PC-3 (cell line): Measurements from ENCODE around the gene ST6GAL1. TPM values are rescaled to one million over a fixed set of nuclear protein-coding genes. Genes with fewer than 3 reads are reported as not detected.

Experiments used
- ATAC-seq: fragments of 200-7000 bp; cut with Tn5 transposase; 2 replicates; pipeline ENCODE4 v1.9.1; 2020; ENCODE audit warnings: mild to moderate bottlenecking, moderate library complexity
- BruUV-seq: library from RNA; stranded (reverse); fragments of 400-500 nt; replicated peaks from 2 replicates; lab custom pipeline; 2021; lab: Mats Ljungman, UMichigan
- CTCF ChIA-PET: fragments of 300-600 bp; sonication (Branson Sonifier 250); formaldehyde crosslinking; loops from one replicate; lab custom pipeline; 2022; ENCODE audit warnings: antibody characterized with exemption; lab: Charles Lee
- POLR2A ChIA-PET: fragments of 300-600 bp; sonication (Branson Sonifier 250); formaldehyde crosslinking; loops from one replicate; lab custom pipeline; 2022; ENCODE audit warnings: antibody characterized with exemption; ENCODE audit not compliant: unreplicated experiment; lab: Charles Lee
- DNase-seq: peaks from one replicate; pipeline ENCODE4 v3.0.0-alpha.2; 2015
- H2AFZ ChIP-seq: fragments of 300-600 bp; sonication (generic); 2 replicates; pipeline ENCODE4 v1.6.0; 2016; ENCODE audit warnings: antibody characterized with exemption, low read length
- H3F3A ChIP-seq: fragments of 300-600 bp; sonication (generic); one replicate; pipeline ENCODE4 v1.6.0; 2017; ENCODE audit warnings: antibody characterized with exemption, low read length, control low read depth, mild to moderate bottlenecking; ENCODE audit not compliant: unreplicated experiment
- H3K27ac ChIP-seq: fragments of 300-600 bp; sonication (generic); 2 replicates; pipeline ENCODE4 v1.5.1; 2016; ENCODE audit warnings: mild to moderate bottlenecking, low read length
- H3K27me3 ChIP-seq: fragments of 300-600 bp; sonication (generic); 2 replicates; pipeline ENCODE4 v1.6.1; 2016; ENCODE audit warnings: low read length, mixed read lengths
- H3K36me3 ChIP-seq: fragments of 300-600 bp; sonication (generic); 2 replicates; pipeline ENCODE4 v1.6.1; 2016; ENCODE audit warnings: low read depth, mixed run types, low read length, mixed read lengths
- H3K4me1 ChIP-seq: fragments of 300-600 bp; sonication (generic); 2 replicates; pipeline ENCODE4 v1.5.1; 2016; ENCODE audit warnings: low read length; ENCODE audit not compliant: insufficient read depth
- H3K4me2 ChIP-seq: fragments of 300-600 bp; sonication (generic); 2 replicates; pipeline ENCODE4 v1.6.0; 2016; ENCODE audit warnings: low read length
- H3K4me3 ChIP-seq: fragments of 300-600 bp; sonication (generic); 2 replicates; pipeline ENCODE4 v1.5.1; 2016; ENCODE audit warnings: mild to moderate bottlenecking, low read length, mixed read lengths
- H3K79me2 ChIP-seq: fragments of 300-600 bp; sonication (generic); 2 replicates; pipeline ENCODE4 v1.6.1; 2017; ENCODE audit warnings: low read length, mixed read lengths
- H3K9ac ChIP-seq: fragments of 300-600 bp; sonication (generic); 2 replicates; pipeline ENCODE4 v1.6.0; 2016; ENCODE audit warnings: mild to moderate bottlenecking, low read length
- H3K9me2 ChIP-seq: fragments of 300-600 bp; sonication (generic); replicated peaks from 2 replicates; pipeline ENCODE4 v1.6.1; 2016; ENCODE audit warnings: mixed run types, low read length, mixed read lengths
- H3K9me3 ChIP-seq: fragments of 300-600 bp; sonication (generic); 2 replicates; pipeline ENCODE4 v1.6.1; 2016; ENCODE audit warnings: low read length, mixed read lengths
- H4K20me1 ChIP-seq: fragments of 300-600 bp; sonication (generic); 2 replicates; pipeline ENCODE4 v1.6.1; 2016; ENCODE audit warnings: low read length, mixed read lengths
- EZH2 ChIP-seq: fragments of 300-600 bp; sonication (generic); IDR thresholded peaks from one replicate; pipeline ENCODE4 v1.6.1; 2017; ENCODE audit warnings: antibody characterized with exemption, mild to moderate bottlenecking, low read length; ENCODE audit not compliant: unreplicated experiment
- EZH2phosphoT487 ChIP-seq: fragments of 300-600 bp; sonication (generic); IDR thresholded peaks from 2 replicates; pipeline ENCODE4 v1.6.1; 2018; ENCODE audit warnings: mild to moderate bottlenecking, antibody characterized with exemption, low read length, borderline replicate concordance
- intact Hi-C: fragments of 100-400 bp; cut with micrococcal nuclease; formaldehyde crosslinking; loops from 2 replicates; pipeline ENCODE4 v1.9.0; 2023
- total RNA-seq: library from RNA; depleted of rRNA; stranded (reverse); fragments of >200 nt; gene quantifications from 2 replicates; pipeline ENCODE4 v1.2.3, GENCODE V29; 2014
- TF ChIP-seq, protein P1 (sequence below): fragments of 300-600 bp; sonication (generic); conservative IDR thresholded peaks from 2 replicates; pipeline ENCODE4 v1.5.1; 2017; ENCODE audit warnings: antibody characterized with exemption, low read depth, mild to moderate bottlenecking, low read length

ST6GAL1 gene
- total RNA-seq, 1 experiment from 2014 or later = 9.4 TPM

DNA sequence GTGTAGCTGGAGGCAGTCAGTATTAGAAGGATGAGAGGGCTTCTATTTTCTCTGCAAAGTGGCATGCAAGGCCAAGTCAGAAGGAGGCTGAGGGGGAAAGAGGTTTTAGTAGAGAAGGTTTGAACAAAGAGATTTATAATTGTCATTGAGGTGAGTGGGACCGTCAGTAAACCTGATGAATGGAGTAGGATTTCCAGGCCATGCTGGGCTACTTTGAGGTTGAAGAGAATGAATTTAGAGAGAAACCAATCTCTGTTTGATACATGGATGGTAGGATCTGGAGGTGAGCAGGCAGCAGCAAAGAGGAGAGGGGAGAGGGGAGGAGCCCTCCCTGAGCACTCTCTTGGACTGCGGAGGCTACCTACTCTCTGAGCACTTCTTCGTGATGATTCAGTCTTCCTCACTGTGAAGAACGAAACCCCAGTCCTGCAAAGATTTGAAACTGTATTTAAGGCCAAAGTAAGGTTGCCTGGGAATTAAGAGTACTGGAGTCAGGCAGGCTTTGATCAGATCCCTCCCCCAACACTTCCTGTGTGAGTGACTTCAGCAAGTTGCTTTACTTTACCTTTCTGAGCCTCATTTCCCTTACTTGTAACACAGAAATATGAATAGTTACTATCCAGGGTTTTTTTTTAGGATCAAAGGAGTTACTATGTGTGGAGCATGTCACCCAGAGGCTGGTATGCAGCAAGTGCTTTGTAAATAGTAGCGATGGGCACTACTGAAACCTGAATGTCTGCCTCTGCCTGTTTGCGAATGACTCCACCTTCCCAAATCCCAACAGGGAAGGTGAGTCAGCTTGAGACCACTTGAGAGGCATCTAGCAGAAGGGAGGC, 133.2 kb downstream of the ST6GAL1 start:
- peak overlapping the region; percentile 66 for H3K4me2 ChIP-seq
- TF ChIP-seq, protein P1, sequence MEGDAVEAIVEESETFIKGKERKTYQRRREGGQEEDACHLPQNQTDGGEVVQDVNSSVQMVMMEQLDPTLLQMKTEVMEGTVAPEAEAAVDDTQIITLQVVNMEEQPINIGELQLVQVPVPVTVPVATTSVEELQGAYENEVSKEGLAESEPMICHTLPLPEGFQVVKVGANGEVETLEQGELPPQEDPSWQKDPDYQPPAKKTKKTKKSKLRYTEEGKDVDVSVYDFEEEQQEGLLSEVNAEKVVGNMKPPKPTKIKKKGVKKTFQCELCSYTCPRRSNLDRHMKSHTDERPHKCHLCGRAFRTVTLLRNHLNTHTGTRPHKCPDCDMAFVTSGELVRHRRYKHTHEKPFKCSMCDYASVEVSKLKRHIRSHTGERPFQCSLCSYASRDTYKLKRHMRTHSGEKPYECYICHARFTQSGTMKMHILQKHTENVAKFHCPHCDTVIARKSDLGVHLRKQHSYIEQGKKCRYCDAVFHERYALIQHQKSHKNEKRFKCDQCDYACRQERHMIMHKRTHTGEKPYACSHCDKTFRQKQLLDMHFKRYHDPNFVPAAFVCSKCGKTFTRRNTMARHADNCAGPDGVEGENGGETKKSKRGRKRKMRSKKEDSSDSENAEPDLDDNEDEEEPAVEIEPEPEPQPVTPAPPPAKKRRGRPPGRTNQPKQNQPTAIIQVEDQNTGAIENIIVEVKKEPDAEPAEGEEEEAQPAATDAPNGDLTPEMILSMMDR = peak; percentile 45
- TF ChIP-seq EZH2phosphoT487 (no peak), EZH2 (no peak)
- H3K27me3 ChIP-seq = no peaks in the 10 kb centered on the region
- H3K9me3 ChIP-seq = no peaks in the 10 kb centered on the region
- no peaks in the 10 kb centered on the region for H3K9me2 ChIP-seq
- ChIA-PET CTCF (interaction anchor here (0.6 kb wide), 1 partner anchor 100 kb away, joined by 3 read pairs; no protein-coding TSS in a partner anchor), POLR2A (interaction anchor here (0.6 kb wide), 1 partner anchor 494 kb away, joined by 4 read pairs; no protein-coding TSS in a partner anchor)
- peak overlapping the region; percentile 33; the same call in 1 of the 2 replicates for H3K4me3 ChIP-seq
- ATAC-seq = peak; percentile 51
- peak overlapping the region; percentile 77 for H3K9ac ChIP-seq
- no peaks in the 10 kb centered on the region for H3K79me2 ChIP-seq
- H3K36me3 ChIP-seq = no peaks in the 10 kb centered on the region
- 0 out of 2 replicates have a peak overlapping the region, but pooled peaks have one; percentile 40 for H2AFZ ChIP-seq
- BruUV-seq = TSS peak; percentile 53
- H3K27ac ChIP-seq = peak overlapping the region; percentile 97
- no peaks in the 10 kb centered on the region for H4K20me1 ChIP-seq
- DNase-seq = peak; percentile 92
- H3F3A ChIP-seq = peaks cover 15% of the 10 kb centered on the region
- intact Hi-C loops = loop anchor here (2.0 kb wide), 3 partner anchors 73 to 215 kb away; partner anchors contain the start of gene ST6GAL1
- H3K4me1 ChIP-seq = peaks cover 45% of the 10 kb centered on the region

DNA sequence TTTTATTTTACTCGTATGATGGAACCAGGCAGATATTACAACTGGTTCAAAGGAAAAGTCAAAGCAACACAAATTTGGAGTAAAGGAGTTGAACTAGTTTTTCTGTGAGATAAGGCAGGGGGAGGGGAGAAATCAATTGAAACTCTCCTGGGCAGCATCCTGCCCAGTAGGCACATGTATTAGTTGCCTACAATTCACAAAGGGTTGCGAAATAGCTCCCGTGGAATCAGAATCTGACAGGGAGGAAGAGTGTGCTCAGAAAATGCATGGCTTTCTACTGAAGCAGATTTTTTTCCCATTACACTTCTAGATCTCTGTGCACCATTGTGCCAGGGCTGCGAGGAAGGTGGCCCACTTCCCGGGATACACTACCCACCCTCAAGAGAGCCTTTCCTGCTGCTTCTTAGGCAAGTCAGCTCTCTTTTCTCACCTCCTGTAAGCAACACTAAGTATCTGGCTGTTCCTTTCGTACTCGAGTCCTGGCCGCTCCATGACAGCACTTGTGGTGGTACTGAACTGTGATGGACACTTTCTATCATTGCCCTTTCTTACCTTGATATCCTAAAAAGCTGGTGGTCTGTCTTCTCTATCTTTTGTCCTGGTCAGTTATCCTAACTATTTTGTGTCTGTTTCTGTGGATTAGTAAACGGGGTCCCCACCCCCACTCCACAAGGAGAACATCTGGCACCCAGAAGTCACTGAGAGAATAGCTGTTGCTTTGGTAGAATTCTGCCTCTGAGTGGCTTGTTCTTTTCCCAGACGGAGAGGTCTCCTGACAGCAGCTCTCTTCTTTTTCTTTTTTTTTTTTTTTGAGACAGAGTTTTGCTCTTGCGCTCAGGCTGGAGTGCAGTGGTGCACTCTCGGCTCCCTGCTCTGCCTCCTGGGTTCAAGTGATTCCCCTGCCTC, 134.1 kb downstream of the ST6GAL1 start:
- H4K20me1 ChIP-seq = no peaks in the 10 kb centered on the region
- peak overlapping the region; percentile 97 for H3K27ac ChIP-seq
- TF ChIP-seq EZH2phosphoT487 (no peak), EZH2 (no peak)
- TF ChIP-seq, protein P1 = no peak
- H3F3A ChIP-seq = peaks cover 15% of the 10 kb centered on the region
- H2AFZ ChIP-seq = peak overlapping the region; percentile 40
- H3K79me2 ChIP-seq = no peaks in the 10 kb centered on the region
- H3K9me2 ChIP-seq = no peaks in the 10 kb centered on the region
- no peaks in the 10 kb centered on the region for H3K27me3 ChIP-seq
- intact Hi-C loops = no loop called here
- POLR2A ChIA-PET = interaction anchor here (0.6 kb wide), 2 partner anchors 51 to 100 kb away, joined by 3 to 10 read pairs; no protein-coding TSS in a partner anchor
- no peak for ATAC-seq
- peak overlapping the region; percentile 66 for H3K4me2 ChIP-seq
- peak overlapping the region; percentile 77 for H3K9ac ChIP-seq
- DNase-seq = peak; percentile 83
- H3K4me3 ChIP-seq = peak overlapping the region; percentile 12; the same call in 1 of the 2 replicates
- CTCF ChIA-PET = interaction anchor here (0.6 kb wide), 1 partner anchor 73 kb away, joined by 3 read pairs; no protein-coding TSS in a partner anchor
- H3K4me1 ChIP-seq = peaks cover 45% of the 10 kb centered on the region
- H3K9me3 ChIP-seq = no peaks in the 10 kb centered on the region
- BruUV-seq = no TSS peak
- no peaks in the 10 kb centered on the region for H3K36me3 ChIP-seq
